Upper lobe of left lung (tissue), 4 donors: Measurements from ENCODE around the gene CTCFL.

ENCODE experiments used
- CTCF ChIP-seq, 6 experiments: fragments of 450-650 bp in 4 of 6; fragments of 200-600 bp in 2 of 6; sonication (generic) in 2 of 6; IDR thresholded peaks; one replicate each; pipeline ENCODE4 v1.5.1; 2016 to 2019; ENCODE audit warnings: antibody characterized with exemption in 6 of 6
- EP300 ChIP-seq, 4 donors: sonication (generic); formaldehyde crosslinking; IDR thresholded peaks; one replicate each; pipeline ENCODE4 v1.5.1; 2017; ENCODE audit warnings: antibody characterized with exemption in 4 of 4, control low read depth in 2 of 4

- TF ChIP-seq CTCF (IDR thresholded peaks at IDR 0.05) (no peak), EP300 (IDR thresholded peaks at IDR 0.05) (no peak)
Observed at GRCh38 chr20:57560554-57561355, 35.8 kb upstream of the CTCFL start, which contains the start of gene PCK1.
